Activated CD8-positive, alpha-beta T cell treated with anti-CD3 and anti-CD28 coated beads for 36 hours (primary cell): ENCODE data around the gene SHC1. TPM values are rescaled to one million over a fixed set of nuclear protein-coding genes. Genes with fewer than 3 reads are reported as not detected.
"Not testable (repeated sequence)": the region's sequence is repeated elsewhere in the genome, so short reads cannot be mapped to it uniquely, and the experiment has no call there.

Experiments used
- ATAC-seq: fragments of 200-7000 bp; cut with Tn5 transposase; one replicate; pipeline ENCODE4 v1.10.0; 2021; ENCODE audit warnings: mild to moderate bottlenecking, moderate library complexity
- CTCF ChIA-PET: fragments of 350-600 bp; sonication (Branson Sonifier 250); formaldehyde crosslinking; loops from one replicate; lab custom pipeline; 2021; ENCODE audit warnings: antibody characterized with exemption; lab: Charles Lee
- POLR2A ChIA-PET: fragments of 350-600 bp; sonication (Branson Sonifier 250); formaldehyde crosslinking; loops from one replicate; lab custom pipeline; 2021; ENCODE audit warnings: antibody characterized with exemption; lab: Charles Lee
- DNase-seq: peaks from one replicate; pipeline ENCODE4 v3.0.0-alpha.2; 2020
- H3K27ac Mint-ChIP-seq: one replicate; pipeline ENCODE4 v1.8.0; 2021; ENCODE audit warnings: mild to moderate bottlenecking, mixed read lengths
- H3K27me3 Mint-ChIP-seq: one replicate; pipeline ENCODE4 v1.8.0; 2021; ENCODE audit warnings: mixed read lengths
- H3K36me3 Mint-ChIP-seq: one replicate; pipeline ENCODE4 v1.8.0; 2021; ENCODE audit warnings: low read depth, mixed read lengths
- H3K4me1 Mint-ChIP-seq: one replicate; pipeline ENCODE4 v1.8.0; 2021; ENCODE audit warnings: low read depth, mixed read lengths
- H3K4me3 Mint-ChIP-seq: one replicate; pipeline ENCODE4 v1.8.0; 2021; ENCODE audit warnings: mild to moderate bottlenecking, moderate library complexity, mixed read lengths
- H3K9me3 Mint-ChIP-seq: one replicate; pipeline ENCODE4 v1.8.0; 2021; ENCODE audit warnings: mixed read lengths
- intact Hi-C: fragments of 100-400 bp; cut with micrococcal nuclease; formaldehyde crosslinking; loops from one replicate; pipeline ENCODE4 v1.10.0; 2022
- total RNA-seq, 2 experiments: library from RNA; stranded (reverse); gene quantifications; one replicate each; pipeline ENCODE4 v1.2.3, GENCODE V29; 2021
- TF ChIP-seq, protein P1 (sequence below): fragments of 200-600 bp; IDR thresholded peaks from one replicate; pipeline ENCODE4 v1.8.0; 2022; ENCODE audit warnings: antibody characterized with exemption, mild to moderate bottlenecking

The SHC1 gene
- total RNA-seq, 2 experiments from 2014 or later, result 32.3 to 34.2 TPM

DNA sequence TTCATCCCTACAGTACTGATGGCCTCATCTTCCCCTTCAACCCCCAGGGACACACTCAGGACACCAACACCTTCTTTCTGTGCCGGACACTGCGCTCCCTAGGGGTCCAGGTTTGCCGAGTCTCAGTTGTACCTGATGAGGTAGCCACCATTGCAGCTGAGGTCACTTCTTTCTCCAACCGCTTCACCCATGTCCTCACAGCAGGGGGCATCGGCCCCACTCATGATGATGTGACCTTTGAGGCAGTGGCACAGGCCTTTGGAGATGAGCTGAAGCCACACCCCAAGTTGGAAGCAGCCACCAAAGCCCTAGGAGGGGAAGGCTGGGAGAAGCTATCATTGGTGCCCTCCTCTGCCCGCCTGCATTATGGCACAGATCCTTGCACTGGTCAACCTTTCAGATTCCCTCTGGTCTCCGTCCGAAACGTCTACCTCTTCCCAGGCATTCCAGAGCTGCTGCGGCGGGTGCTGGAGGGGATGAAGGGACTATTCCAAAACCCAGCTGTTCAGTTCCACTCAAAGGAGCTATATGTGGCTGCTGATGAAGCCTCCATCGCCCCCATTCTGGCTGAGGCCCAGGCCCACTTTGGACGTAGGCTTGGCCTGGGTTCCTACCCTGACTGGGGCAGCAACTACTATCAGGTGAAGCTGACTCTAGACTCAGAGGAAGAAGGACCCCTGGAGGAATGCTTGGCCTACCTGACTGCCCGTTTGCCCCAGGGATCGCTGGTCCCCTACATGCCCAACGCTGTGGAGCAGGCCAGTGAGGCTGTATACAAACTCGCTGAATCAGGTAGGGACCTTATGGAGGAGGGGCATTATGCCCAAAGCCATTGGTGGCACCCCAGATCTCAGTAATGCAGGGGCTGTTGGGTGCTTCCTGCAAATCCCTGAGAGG, 17.8 kb upstream of the SHC1 start:
- TF ChIP-seq, protein P1, sequence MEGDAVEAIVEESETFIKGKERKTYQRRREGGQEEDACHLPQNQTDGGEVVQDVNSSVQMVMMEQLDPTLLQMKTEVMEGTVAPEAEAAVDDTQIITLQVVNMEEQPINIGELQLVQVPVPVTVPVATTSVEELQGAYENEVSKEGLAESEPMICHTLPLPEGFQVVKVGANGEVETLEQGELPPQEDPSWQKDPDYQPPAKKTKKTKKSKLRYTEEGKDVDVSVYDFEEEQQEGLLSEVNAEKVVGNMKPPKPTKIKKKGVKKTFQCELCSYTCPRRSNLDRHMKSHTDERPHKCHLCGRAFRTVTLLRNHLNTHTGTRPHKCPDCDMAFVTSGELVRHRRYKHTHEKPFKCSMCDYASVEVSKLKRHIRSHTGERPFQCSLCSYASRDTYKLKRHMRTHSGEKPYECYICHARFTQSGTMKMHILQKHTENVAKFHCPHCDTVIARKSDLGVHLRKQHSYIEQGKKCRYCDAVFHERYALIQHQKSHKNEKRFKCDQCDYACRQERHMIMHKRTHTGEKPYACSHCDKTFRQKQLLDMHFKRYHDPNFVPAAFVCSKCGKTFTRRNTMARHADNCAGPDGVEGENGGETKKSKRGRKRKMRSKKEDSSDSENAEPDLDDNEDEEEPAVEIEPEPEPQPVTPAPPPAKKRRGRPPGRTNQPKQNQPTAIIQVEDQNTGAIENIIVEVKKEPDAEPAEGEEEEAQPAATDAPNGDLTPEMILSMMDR, result no peak
- peaks cover 19% of the 10 kb centered on the region for H3K4me1 Mint-ChIP-seq
- ChIA-PET CTCF (interaction anchor here (1.2 to 13.2 kb wide), 6 partner anchors 10 to 73 kb away, joined by 3 to 108 read pairs (median 6); partner anchors contain the start of gene PYGO2), POLR2A (interaction anchor here (0.7 to 2.3 kb wide), 5 partner anchors 8 to 60 kb away, joined by 3 to 9 read pairs (median 4); partner anchors contain the start of gene CKS1B)
- intact Hi-C loops, result no loop called here
- no peaks in the 10 kb centered on the region for H3K27me3 Mint-ChIP-seq
- H3K27ac Mint-ChIP-seq, result no peak overlapping the region
- ATAC-seq (no peak), DNase-seq (no peak)
- no peaks in the 10 kb centered on the region for H3K9me3 Mint-ChIP-seq
- H3K36me3 Mint-ChIP-seq, result peaks cover 25% of the 10 kb centered on the region
- no peak overlapping the region for H3K4me3 Mint-ChIP-seq

DNA sequence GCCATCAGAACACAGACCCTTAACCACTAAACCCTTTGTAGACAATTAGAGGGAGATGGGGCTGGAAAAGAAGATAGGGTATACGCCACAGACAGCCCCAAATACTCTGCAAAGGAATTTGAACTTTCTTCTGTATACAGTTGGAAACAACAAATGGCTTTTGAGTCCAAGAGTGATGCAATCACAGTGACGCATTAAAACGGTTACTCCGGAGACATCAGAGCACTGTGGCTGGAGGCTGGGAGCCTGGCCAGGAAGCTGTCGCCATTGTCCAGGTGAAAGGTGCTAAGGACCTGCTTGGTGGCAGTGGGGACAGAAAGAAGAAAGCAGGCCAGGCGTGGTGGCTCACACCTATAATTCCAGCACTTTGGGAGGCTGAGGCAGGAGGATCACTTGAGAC, 16.8 kb upstream of the SHC1 start:
- POLR2A ChIA-PET, result interaction anchor here (0.7 to 2.3 kb wide), 5 partner anchors 8 to 61 kb away, joined by 3 to 9 read pairs (median 4); partner anchors contain the start of gene CKS1B

DNA sequence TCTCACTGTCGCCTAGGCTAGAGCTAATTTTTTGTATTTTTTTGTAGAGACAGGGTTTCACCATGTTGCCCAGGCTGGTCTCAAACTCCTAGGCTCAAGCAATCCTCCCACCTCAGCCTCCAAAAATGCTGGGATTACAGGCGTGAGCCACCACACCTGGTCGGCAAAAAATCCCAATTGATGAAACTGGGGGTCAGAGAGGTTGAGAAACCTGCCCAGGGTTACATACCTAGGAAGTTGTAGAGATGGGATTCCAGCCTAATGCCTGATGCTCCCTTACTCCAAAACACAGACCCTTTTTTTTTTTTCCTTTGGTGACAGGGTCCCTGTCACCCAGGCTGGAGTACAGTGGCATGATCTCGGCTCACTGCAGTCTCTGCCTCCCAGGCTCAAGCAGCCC, 16.2 kb upstream of the SHC1 start:
- ATAC-seq, intact Hi-C loops, H3K9me3 Mint-ChIP-seq, H3K4me3 Mint-ChIP-seq, H3K27ac Mint-ChIP-seq, DNase-seq, H3K27me3 Mint-ChIP-seq: not testable (repeated sequence)
- CTCF ChIA-PET, result interaction anchor here (2.1 to 13.2 kb wide), 3 partner anchors 11 to 30 kb away, joined by 7 to 108 read pairs (median 16); partner anchors contain the start of gene PYGO2
- peaks cover 19% of the 10 kb centered on the region for H3K4me1 Mint-ChIP-seq
- peaks cover 28% of the 10 kb centered on the region for H3K36me3 Mint-ChIP-seq
- POLR2A ChIA-PET, result interaction anchor here (2.0 to 2.3 kb wide), 2 partner anchors 12 to 13 kb away, joined by 8 to 9 read pairs; partner anchors contain the start of gene CKS1B

More for the DNA sequence above, 16.8 kb upstream of the SHC1 start:
- Mint-ChIP-seq H3K36me3 (peaks cover 27% of the 10 kb centered on the region), H3K9me3 (no peaks in the 10 kb centered on the region), H3K4me1 (peaks cover 19% of the 10 kb centered on the region), H3K4me3 (no peak overlapping the region), H3K27me3 (no peaks in the 10 kb centered on the region), H3K27ac (no peak overlapping the region)
- DNase-seq (no peak), ATAC-seq (no peak)
- CTCF ChIA-PET, result interaction anchor here (1.2 to 13.2 kb wide), 6 partner anchors 11 to 74 kb away, joined by 3 to 108 read pairs (median 6); partner anchors contain the start of gene PYGO2
- TF ChIP-seq, protein P1, result no peak
- intact Hi-C loops, result no loop called here

DNA sequence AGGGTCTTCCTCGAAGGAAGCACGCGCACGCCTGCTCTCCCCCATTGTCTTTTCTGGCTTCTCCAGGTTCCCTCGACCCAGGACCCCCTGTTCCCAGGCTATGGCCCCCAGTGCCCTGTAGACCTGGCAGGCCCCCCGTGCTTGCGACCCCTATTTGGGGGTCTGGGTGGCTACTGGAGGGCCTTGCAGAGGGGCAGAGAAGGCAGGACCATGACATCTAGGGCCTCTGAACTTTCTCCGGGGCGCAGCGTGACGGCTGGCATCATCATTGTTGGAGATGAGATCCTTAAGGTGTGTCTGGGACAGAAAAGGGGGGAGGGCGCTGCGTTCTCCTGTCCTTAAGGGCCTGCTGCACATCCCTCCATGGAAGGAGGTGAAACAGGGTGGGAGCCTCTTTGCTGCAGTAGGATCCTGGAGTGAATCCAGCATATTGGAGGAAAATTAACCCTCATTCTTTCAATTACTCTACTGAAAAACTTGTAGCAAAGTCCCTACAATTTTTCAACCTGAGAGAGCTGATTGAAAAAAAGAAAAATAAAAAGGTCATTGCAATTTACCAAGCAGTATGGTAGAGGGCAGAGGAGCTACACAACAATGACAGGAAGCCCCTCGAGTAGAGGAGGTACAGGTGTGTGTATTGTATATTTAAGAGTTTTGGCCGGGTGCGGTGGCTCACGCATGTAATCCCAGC, 13.4 kb upstream of the SHC1 start:
- intact Hi-C loops, result no loop called here
- H3K9me3 Mint-ChIP-seq, result no peaks in the 10 kb centered on the region
- peaks cover 18% of the 10 kb centered on the region for H3K4me1 Mint-ChIP-seq
- no peak overlapping the region for H3K27ac Mint-ChIP-seq
- ATAC-seq, result no peak
- ChIA-PET CTCF (interaction anchor here (0.6 to 13.2 kb wide), 18 partner anchors 8 to 424 kb away, joined by 3 to 108 read pairs (median 6); partner anchors contain the start of genes ADAM15, LENEP and PYGO2), POLR2A (interaction anchor here (0.6 to 4.8 kb wide), 15 partner anchors 11 to 563 kb away, joined by 3 to 85 read pairs (median 5); partner anchors contain the start of genes CKS1B, LENEP, PBXIP1 and PMVK)
- peaks cover 33% of the 10 kb centered on the region for H3K36me3 Mint-ChIP-seq
- TF ChIP-seq, protein P1, result no peak
- DNase-seq, result no peak
- H3K4me3 Mint-ChIP-seq, result no peak overlapping the region
- no peaks in the 10 kb centered on the region for H3K27me3 Mint-ChIP-seq
